IPS-NIHi7 (cell line): ENCODE results near the gene GNB1.
A peak's percentile ranks its signal among the peaks of the same experiment; 100 is the strongest.
"Not testable (repeated sequence)": the region's sequence is repeated elsewhere in the genome, so short reads cannot be mapped to it uniquely, and the experiment has no call there.

ENCODE experiments used
- DNase-seq: peaks from one replicate; pipeline ENCODE4 v3.0.0; 2012; ENCODE audit warnings: mixed read lengths; ENCODE audit errors: extremely low spot score

The GNB1 gene

GRCh38 chr1:1890506-1891348, at the start of gene GNB1:
Gene GNB1 (minus strand): TSS chr1:1891087. CDS start chr1:1825453, 65,634 bp downstream.
- DNase-seq = peak; percentile 93

GRCh38 chr1:1940123-1940425, 49.2 kb upstream of the GNB1 start:
- no peak for DNase-seq

- DNase-seq = no peak
Observed at GRCh38 chr1:1939296-1940122, 48.6 kb upstream of the GNB1 start.

- DNase-seq = no peak
Observed at GRCh38 chr1:1938613-1939295, 47.9 kb upstream of the GNB1 start.

GRCh38 chr1:1938276-1938573, 47.3 kb upstream of the GNB1 start:
- DNase-seq = no peak

GRCh38 chr1:1937549-1938275, 46.8 kb upstream of the GNB1 start:
- no peak for DNase-seq

- no peak for DNase-seq
Observed at GRCh38 chr1:1937061-1937460, 46.2 kb upstream of the GNB1 start.

GRCh38 chr1:1934848-1935247, 44.0 kb upstream of the GNB1 start:
- not testable (repeated sequence) for DNase-seq

- DNase-seq = no peak
Observed at GRCh38 chr1:1929639-1930545, 39.0 kb upstream of the GNB1 start.

- DNase-seq = no peak
Observed at GRCh38 chr1:1929102-1929638, 38.3 kb upstream of the GNB1 start.

- DNase-seq = no peak
Observed at GRCh38 chr1:1928231-1929101, 37.6 kb upstream of the GNB1 start.

GRCh38 chr1:1927751-1928150, 36.9 kb upstream of the GNB1 start:
- no peak for DNase-seq

- DNase-seq = no peak
Observed at GRCh38 chr1:1926886-1927660, 36.2 kb upstream of the GNB1 start.

GRCh38 chr1:1926346-1926811, 35.5 kb upstream of the GNB1 start:
- DNase-seq = no peak

GRCh38 chr1:1925437-1926345, 34.8 kb upstream of the GNB1 start:
- no peak for DNase-seq

- no peak for DNase-seq
Observed at GRCh38 chr1:1924849-1925248, 34.0 kb upstream of the GNB1 start.

GRCh38 chr1:1924386-1924785, 33.5 kb upstream of the GNB1 start:
- DNase-seq = no peak
